ELF-1 (cell line): ENCODE measurements around the gene CHCHD4.
A peak's percentile ranks its signal among the peaks of the same experiment; 100 is the strongest.

Source experiments
- DNase-seq: peaks from one replicate; pipeline ENCODE4 v3.0.0-alpha.2; 2016; ENCODE audit warnings: low read depth, low spot score

The CHCHD4 gene

DNA sequence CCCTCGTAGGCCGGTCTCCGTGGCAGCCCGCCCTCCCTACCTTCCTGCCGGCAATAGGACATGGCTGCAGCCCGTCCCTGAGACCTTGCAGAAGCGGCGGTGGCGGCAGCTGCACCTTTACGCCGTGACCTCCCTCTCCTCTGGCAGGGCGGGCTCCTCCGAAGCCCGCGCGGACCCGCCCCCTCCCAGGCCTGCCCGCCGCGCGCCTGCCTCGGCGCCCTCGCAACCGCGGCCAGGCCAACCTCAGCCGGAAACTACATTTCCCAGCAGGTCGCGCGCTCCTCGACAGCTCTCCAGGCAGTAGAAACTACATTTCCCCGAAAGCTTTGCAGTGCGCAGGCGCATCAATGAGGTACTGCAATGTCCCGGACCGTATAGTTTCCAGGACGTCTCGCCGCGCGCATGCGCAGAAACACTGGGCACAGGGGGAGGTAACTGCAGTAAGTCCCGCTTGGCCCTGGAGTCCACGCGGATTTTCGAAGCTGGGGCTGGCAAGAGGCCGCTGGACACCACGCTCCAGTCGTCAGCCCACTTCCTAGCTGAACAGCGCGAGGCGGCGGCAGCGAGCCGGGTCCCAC lies at the start of gene CHCHD4, which contains the start of gene TMEM43:
CHCHD4 (minus strand) TSS at position 256 of the 578 bp plus-strand sequence; CDS start at position 62, 194 bp downstream.
TMEM43 (plus strand) TSS at position 438 of the 578 bp plus-strand sequence. CDS start 142 bp downstream, outside the sequence.
- peak; percentile 99 for DNase-seq

DNA sequence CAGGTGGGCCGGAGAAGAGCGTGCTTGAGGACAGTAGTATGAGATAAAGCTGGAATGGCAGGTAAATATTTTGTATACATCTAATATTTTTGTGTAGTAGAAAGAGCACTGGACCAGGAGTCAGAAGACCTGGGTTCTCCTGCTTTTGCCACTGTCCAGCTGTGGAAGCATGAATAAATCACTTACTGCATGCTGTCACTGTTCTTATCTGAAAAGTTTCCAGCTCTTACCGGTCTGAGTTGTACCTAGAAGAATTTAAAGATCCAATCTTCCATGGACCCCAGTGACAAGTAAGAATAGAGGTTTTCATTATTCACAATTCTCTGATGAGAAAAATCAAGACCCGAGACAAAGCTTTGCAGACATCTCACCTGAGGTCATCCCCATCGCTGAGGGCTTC lies 47.8 kb upstream of the CHCHD4 start:
- no peak for DNase-seq

GRCh38 chr3:14170531-14171159 lies 46.0 kb upstream of the CHCHD4 start:
- no peak for DNase-seq

- DNase-seq, result no peak
Measured at GRCh38 chr3:14169871-14170270, 45.2 kb upstream of the CHCHD4 start.

DNA sequence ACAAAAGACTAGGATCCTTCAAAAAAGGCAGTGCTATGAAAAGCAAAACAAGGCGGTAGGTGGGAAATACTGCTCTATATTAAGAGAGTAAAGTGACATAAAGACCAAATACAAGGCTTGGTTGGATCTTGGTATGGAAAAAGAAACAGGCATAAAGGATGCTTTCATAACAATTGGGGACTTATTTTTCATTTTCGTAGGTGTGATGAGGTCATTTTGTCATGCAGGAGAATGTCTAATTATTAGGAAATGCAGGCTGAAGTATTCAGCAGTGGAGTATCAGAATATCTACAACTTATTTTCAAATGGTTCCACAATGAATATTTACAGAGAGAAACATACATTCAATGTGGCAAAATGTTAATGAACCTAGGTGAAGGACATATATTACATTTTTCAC lies 44.8 kb upstream of the CHCHD4 start:
- DNase-seq, result no peak

DNA sequence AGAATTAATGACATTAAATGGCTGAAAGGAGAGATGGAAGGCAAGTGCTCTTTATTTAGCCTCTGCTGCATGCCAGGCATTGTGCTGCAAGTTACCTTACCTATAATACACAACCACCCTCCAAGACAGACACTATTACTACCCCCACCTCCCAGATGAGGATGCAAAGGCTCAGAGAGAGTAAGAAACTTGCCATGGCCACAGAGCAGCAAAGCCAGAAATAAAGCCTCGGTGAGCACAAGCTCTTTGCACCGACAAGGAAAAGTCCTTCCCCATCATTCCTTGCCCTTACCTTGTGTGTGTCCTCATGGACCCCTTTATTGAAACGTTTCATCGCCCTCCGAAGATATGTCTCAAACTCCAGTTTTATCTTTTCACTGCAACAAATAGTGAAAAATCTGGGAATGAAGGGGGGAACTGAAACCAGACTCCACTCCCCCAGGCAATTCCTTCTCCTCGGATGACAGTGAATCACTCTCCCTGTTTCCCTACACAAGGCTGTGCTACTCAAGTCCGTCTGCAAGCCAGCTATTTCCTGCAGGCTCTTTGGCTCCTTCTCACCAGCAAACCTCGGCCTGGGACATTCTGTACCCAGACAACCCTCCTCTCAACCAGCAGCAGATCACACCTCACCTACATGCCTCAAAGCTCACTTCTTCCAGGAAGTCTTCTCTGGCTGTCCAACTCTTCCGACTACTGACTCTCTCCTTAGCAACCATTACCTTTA lies 42.4 kb upstream of the CHCHD4 start:
- no peak for DNase-seq

- no peak for DNase-seq
Measured at GRCh38 chr3:14162178-14162577, 37.5 kb upstream of the CHCHD4 start.

GRCh38 chr3:14161282-14161681 lies 36.6 kb upstream of the CHCHD4 start:
- DNase-seq, result no peak

DNA sequence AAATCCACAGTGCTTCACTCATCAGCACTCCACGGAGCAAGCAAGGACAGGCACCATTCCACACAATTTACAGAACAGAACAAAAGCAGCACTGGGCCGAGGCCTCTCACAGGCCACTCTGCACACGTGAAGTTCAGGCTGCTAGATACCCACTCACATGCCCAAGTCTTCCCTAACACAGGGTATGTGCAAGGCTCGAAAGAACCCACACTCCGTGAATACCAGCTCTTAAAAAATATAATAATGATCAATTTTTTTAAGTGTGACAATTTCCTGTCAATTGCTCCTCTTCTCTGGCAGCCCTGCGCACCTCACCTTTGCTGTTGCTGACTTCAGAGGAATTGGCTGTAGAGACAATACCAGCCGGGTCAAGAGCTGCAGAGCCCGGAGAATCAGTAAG lies 34.8 kb upstream of the CHCHD4 start:
- DNase-seq, result no peak

GRCh38 chr3:14158370-14158769 lies 33.7 kb upstream of the CHCHD4 start:
- no peak for DNase-seq

DNA sequence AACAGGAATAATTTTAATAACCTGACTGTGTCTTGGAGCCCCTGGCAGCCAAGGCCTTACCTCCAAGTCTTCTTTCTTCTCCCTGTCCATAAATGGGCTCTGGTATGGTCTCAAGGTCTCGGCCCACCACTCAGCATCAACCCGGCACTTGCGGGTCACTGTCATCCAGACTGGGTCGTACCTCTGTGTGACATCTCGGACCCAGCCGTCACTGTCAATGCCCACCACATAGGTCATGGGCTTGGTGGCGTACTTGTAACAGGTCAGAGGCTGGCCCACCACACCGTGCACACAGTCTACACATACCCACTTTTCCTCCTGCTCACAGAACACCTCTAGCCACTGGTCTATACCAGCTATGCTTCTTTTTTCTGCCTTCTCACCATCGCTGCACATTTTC lies 33.3 kb upstream of the CHCHD4 start:
- DNase-seq, result no peak

DNA sequence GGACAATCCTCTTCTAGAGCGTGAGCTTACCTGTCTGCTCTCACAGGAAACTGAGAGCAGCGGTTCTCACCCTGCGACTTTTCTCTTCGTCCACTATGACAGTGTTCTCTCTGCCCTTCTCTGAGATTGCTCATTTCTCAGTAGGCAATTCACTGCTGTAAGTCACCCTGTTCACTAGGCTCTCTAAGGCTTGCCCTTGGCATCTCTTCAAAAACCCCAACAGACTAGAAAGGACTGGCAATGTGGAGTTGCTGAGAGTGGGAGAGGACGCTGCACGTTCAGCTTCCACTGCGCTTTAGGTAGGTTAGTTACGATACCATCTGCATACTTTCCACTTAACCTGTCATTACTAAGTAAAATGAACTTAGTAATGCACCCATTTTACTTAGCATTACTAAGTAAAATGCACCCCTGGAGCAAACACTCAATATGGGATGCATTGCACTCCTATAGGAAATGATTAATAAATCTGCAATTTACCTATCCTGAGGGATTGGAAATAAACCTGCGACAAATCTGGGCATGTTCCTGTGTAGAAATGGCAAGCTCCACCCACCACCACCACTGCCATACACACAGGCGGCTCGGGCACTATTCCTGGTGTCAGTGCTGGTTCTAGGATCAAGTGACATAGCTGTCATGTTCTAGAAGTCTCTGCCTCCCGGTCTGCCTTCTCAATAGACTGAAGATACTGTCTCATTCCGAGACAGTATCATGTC lies 32.3 kb upstream of the CHCHD4 start:
- no peak for DNase-seq

- no peak for DNase-seq
Measured at GRCh38 chr3:14156201-14156600, 31.5 kb upstream of the CHCHD4 start.

GRCh38 chr3:14154895-14155440 lies 30.3 kb upstream of the CHCHD4 start:
- DNase-seq, result no peak

DNA sequence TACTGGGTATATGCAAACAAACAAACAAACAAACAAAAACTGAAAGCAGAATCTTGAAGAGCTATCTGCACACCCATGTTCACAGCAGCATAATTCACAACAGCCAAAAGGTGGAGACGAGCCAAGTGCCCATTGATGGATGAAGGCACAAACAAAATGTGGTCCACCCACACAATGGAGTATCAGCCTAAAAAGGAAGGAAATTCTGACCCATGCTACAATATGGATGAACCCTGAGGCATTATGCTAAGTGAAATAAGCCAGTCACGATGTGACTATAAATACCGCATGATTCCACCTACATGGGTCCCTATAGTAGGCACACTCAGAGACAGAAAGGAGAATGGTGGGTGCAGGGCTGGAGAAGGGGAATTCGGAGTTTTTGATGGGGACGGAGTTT lies 29.6 kb upstream of the CHCHD4 start:
- no peak for DNase-seq

DNA sequence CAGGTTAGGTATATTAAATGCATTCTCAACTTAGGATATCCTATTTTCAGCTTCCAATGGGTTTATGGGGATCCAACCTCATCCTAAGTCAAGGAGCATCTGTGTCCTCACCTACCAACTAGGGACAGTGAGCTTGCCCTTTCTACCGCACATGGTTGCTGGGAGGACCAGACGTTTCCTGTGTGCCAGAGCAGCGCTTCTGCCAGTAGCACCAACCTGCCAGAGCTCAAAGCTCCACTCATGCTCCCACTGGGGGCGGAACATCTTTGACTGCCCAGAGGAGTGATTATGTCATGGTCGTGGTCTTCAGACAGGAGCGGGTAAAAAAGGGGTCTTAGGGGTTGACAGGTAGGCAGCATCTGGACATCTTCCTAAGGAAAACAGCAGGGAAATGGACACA lies 29.0 kb upstream of the CHCHD4 start:
- no peak for DNase-seq

DNA sequence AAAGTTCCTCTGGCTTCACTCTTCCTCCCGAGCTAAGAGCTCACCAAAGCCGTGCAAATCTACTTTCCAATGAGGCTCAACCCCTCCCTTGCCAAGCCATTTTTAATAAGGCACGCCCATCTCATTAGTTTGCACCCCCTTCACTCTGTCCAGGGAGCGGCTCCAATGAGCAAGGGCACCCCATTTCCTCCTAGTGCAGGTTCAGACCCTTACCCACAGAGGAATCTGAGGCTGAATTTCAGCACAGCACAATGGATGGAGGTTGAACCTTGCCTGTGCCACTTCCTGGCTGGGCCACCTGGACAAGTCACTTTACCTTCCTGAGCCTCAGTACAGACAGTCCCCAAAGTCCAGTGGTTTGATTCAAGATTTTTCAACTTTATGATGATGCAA lies 28.3 kb upstream of the CHCHD4 start:
- DNase-seq, result no peak

GRCh38 chr3:14152233-14152962 lies 27.7 kb upstream of the CHCHD4 start:
- peak; percentile 22 for DNase-seq

DNA sequence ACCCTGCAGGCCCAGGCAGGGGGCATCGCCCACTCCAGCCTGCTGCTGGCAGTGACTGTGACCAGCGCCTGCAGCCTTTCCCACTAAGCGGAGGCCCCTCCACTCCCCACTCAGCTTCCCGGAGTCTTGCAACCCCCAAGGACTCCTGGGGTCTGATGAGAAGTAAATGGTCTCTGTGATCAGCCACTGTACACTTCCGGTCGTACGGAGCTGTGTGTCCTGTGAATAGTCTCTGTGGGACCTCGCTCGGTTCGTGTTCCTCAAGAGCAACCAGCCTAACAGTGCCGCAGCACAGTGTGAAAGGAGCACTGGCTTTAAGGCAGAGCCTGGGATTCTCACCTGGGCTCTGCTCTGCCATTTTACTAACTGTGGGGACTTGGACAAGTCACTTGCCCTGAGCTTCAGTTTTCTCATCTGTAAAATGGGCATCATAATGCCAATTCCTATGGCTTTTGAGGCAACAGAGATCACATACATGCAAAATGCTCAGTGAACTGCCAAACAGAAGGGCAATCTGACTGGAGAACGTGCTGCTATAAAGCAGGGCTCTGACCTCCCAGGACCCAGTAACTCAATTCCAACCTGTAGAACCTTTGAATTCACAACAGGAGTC lies 26.9 kb upstream of the CHCHD4 start:
- DNase-seq, result no peak

- no peak for DNase-seq
Measured at GRCh38 chr3:14150491-14151230, 26.0 kb upstream of the CHCHD4 start.
